ENCODE measurements around the gene HK1. TPM values are rescaled to one million over a fixed set of nuclear protein-coding genes. Genes with fewer than 3 reads are reported as not detected.
"Not testable (repeated sequence)": the region's sequence is repeated elsewhere in the genome, so short reads cannot be mapped to it uniquely, and the experiment has no call there.

Gene HK1
- total and polyA plus RNA-seq, 11 donors = 83.0 to 310 (median 227) TPM

DNA sequence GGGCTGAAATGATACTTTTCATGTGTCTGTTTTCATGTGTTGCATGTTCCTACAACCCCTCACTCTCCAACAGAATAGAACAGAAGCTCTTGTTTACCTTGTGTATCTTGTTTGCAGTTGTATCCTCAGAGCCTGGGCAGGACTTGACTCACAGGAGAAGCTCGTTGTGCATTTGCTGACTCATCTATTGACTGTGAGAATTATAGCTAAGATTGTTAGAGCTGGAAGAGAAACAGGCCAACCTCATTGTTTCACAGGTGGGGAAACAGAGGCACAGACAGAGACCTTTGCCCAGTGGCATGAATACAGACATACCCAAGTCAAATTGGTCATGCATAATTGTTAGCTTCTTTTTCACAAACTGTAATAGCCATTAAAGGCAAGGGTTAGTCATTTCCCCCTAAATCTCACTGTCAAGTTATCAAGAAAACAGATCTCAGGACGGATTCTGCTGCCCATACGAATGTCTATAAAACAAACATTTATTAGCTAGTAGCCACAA lies 168.4 kb downstream of the HK1 start:
- Histone ChIP-seq H3K9me3 (no peaks in the 10 kb centered on the region), H3K4me3 (no peak overlapping the region), H3K27me3 (no peaks in the 10 kb centered on the region), H3K27ac (peak overlapping the region in 1 of 12 donors; percentile 12), H3K4me1 (peaks cover 0 to 22% (median 13%) of the 10 kb centered on the region in 12 donors), H3K36me3 (no peaks in the 10 kb centered on the region)
- 58 to 66% (median 62%) methylated on average over 3 of the region's 3 CpGs for WGBS, 4 donors
- intact Hi-C loops (cut with DNase I) = loop anchor here in 2 of 10 donors (5.0 kb wide), 1 partner anchor 61 kb away; no protein-coding TSS in a partner anchor
- DNase-seq = no peak
- TF ChIP-seq, protein P1, sequence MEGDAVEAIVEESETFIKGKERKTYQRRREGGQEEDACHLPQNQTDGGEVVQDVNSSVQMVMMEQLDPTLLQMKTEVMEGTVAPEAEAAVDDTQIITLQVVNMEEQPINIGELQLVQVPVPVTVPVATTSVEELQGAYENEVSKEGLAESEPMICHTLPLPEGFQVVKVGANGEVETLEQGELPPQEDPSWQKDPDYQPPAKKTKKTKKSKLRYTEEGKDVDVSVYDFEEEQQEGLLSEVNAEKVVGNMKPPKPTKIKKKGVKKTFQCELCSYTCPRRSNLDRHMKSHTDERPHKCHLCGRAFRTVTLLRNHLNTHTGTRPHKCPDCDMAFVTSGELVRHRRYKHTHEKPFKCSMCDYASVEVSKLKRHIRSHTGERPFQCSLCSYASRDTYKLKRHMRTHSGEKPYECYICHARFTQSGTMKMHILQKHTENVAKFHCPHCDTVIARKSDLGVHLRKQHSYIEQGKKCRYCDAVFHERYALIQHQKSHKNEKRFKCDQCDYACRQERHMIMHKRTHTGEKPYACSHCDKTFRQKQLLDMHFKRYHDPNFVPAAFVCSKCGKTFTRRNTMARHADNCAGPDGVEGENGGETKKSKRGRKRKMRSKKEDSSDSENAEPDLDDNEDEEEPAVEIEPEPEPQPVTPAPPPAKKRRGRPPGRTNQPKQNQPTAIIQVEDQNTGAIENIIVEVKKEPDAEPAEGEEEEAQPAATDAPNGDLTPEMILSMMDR (IDR thresholded peaks at IDR 0.05) = no peak
- no peak for TF ChIP-seq POLR2A (IDR thresholded peaks at IDR 0.05)
- no peak for ATAC-seq

DNA sequence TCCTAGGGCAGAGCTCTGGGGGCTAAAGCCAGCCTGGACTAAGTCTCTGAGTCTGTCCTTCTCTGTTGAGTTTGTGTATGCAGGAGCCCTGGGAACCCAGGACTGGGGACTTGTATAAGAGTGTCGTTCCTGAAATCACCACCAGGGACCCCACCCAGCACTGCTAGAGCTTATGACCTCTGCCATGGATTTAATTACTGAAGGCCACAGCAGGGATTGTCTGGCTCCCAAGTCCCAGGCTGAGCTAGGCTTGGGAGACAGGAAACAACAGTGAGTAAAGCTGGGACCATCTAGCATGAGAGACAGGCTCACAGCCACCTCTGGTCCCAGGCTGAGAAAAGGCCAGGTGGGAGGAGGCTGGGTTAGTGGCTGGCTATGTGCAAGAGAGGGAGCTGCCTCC lies 171.5 kb downstream of the HK1 start:
- Histone ChIP-seq H3K27me3 (no peaks in the 10 kb centered on the region), H3K9me3 (no peaks in the 10 kb centered on the region), H3K4me3 (no peak overlapping the region), H3K27ac (peak overlapping the region in 9 of 12 donors; percentile 18 to 91 (median 59)), H3K4me1 (peaks cover 0 to 42% (median 20%) of the 10 kb centered on the region in 12 donors), H3K36me3 (no peaks in the 10 kb centered on the region)
- ATAC-seq = peak; percentile 53 to 83 (median 76)
- peak in 4 of 5 donors; percentile 56 to 69 (median 65) for DNase-seq
- TF ChIP-seq, protein P1 (IDR thresholded peaks at IDR 0.05) = peak; percentile 47 to 73 (median 66)
- no peak for TF ChIP-seq POLR2A (IDR thresholded peaks at IDR 0.05)
- intact Hi-C loops (cut with DNase I) = loop anchor here in 2 of 10 donors (5.0 kb wide), 1 partner anchor 57 kb away; no protein-coding TSS in a partner anchor
- WGBS, 4 donors = 0 to 18% (median 12%) methylated on average over 1 of the region's 1 CpG

DNA sequence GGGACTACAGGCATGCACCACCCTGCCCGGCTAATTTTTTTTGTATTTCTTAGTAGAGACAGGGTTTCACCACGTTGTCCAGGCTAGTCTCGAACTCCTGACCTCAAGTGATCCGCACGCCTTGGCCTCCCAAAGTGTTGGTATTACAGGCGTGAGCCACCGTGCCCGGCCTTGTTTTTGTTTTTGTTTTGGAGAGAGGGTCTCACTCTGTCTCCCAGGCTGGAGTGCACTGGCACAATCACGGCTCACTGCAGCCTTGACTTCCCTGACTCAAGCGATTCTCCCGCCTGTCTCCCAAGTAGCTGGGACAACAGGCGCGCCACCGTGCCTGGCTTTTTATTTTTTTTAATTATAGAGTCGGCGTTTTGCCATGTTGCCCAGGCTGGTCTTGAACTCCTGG lies 172.1 kb downstream of the HK1 start:
- H3K36me3 ChIP-seq; H3K9me3 ChIP-seq; H3K27me3 ChIP-seq; DNase-seq; intact Hi-C loops (cut with DNase I); ATAC-seq: not testable (repeated sequence)
- peak overlapping the region in 8 of 12 donors; percentile 18 to 91 (median 67) for H3K27ac ChIP-seq
- 80 to 89% (median 87%) methylated on average over 16 of the region's 16 CpGs for WGBS, 4 donors
- peak overlapping the region in 1 of 12 donors; percentile 88 for H3K4me3 ChIP-seq
- peaks cover 0 to 42% (median 20%) of the 10 kb centered on the region in 12 donors for H3K4me1 ChIP-seq

GRCh38 chr10:69451209-69451783 lies 173.0 kb downstream of the HK1 start, which contains the start of gene TSPAN15:
Gene TSPAN15, plus strand, starts transcription at chr10:69451465. Its CDS starts 130 bp downstream, at chr10:69451595.
- TF ChIP-seq POLR2A (IDR thresholded peaks at IDR 0.05) = peak in 1 of 2 donors; percentile 74
- TF ChIP-seq, protein P1 (IDR thresholded peaks at IDR 0.05) = peak in 1 of 12 donors; percentile 9
- H3K27me3 ChIP-seq = no peaks in the 10 kb centered on the region
- 1% methylated on average over 29 to 45 of the region's 45 CpGs for WGBS, 4 donors
- H3K4me3 ChIP-seq = peak within 1 kb of the TSS; percentile 62 to 96 (median 86)
- intact Hi-C loops (cut with DNase I) = no loop called here
- ATAC-seq = peak; percentile 90 to 97 (median 96)
- peak; percentile 93 to 94 (median 94) for DNase-seq
- H3K9me3 ChIP-seq = no peaks in the 10 kb centered on the region
- peaks cover 0 to 42% (median 20%) of the 10 kb centered on the region in 12 donors for H3K4me1 ChIP-seq
- H3K36me3 ChIP-seq = no peaks in the 10 kb centered on the region
- peak within 1 kb of the TSS in 10 of 12 donors; percentile 64 to 91 (median 75) for H3K27ac ChIP-seq

Other genes starting within 250 kb of the HK1 start
- 100 to 1,000 TPM in 2 of 9 donors, 10 to 100 TPM in 7; 30.3 to 214 (median 54.7) TPM for gene SRGN, start 190.4 kb upstream of the HK1 start, total RNA-seq
- gene SRGN, start 190.4 kb upstream of the HK1 start, polyA plus RNA-seq = 10 to 100 TPM; 28.8 to 95.6 TPM
- gene VPS26A, start 154.3 kb upstream of the HK1 start, total RNA-seq = 10 to 100 TPM; 15.5 to 42.3 (median 34.8) TPM
- gene VPS26A, start 154.3 kb upstream of the HK1 start, polyA plus RNA-seq = 10 to 100 TPM; 16.0 to 33.5 TPM
- 10 to 100 TPM; 26.6 to 53.4 (median 34.9) TPM for gene SUPV3L1, start 98.3 kb upstream of the HK1 start, total RNA-seq
- 10 to 100 TPM; 24.7 to 80.3 TPM for gene SUPV3L1, start 98.3 kb upstream of the HK1 start, polyA plus RNA-seq
- under 1 TPM in 2 of 9 donors, not detected in 7; 0.11 to 0.19 TPM for gene HKDC1, start 58.2 kb upstream of the HK1 start, total RNA-seq
- gene HKDC1, start 58.2 kb upstream of the HK1 start, polyA plus RNA-seq = under 1 TPM in 1 of 2 donors, not detected in 1; 0.14 TPM
- under 1 TPM in 4 of 9 donors, not detected in 5; 0.22 to 0.39 (median 0.29) TPM for gene TACR2, start 138.4 kb downstream of the HK1 start, total RNA-seq
- under 1 TPM; 0.11 to 0.15 TPM for gene TACR2, start 138.4 kb downstream of the HK1 start, polyA plus RNA-seq
- gene TSPAN15, start 173.0 kb downstream of the HK1 start, total RNA-seq = 10 to 100 TPM in 6 of 9 donors, 1 to 10 TPM in 3; 4.5 to 20.2 (median 11.1) TPM
- gene TSPAN15, start 173.0 kb downstream of the HK1 start, polyA plus RNA-seq = 10 to 100 TPM; 10.5 to 12.5 TPM